Stimulated activated CD8-positive, alpha-beta memory T cell treated with anti-CD3 and anti-CD28 coated beads, Interleukin-12 subunit alpha, Interleukin-12 subunit beta, amount 100 ng/mL, for 24 hours (primary cell): Measurements from ENCODE around the gene GLP2R.

Experiments
- DNase-seq: peaks from one replicate; pipeline ENCODE4 v3.0.0-alpha.2; 2020; ENCODE audit errors: extremely low read depth

The GLP2R gene

GRCh38 chr17:9813166-9813565 is 12.6 kb upstream of the GLP2R start:
- no peak for DNase-seq

- DNase-seq = no peak
Measured at GRCh38 chr17:9814337-9814945, 11.3 kb upstream of the GLP2R start.

GRCh38 chr17:9816472-9816871 is 9.3 kb upstream of the GLP2R start:
- no peak for DNase-seq

GRCh38 chr17:9817086-9817485 is 8.6 kb upstream of the GLP2R start:
- no peak for DNase-seq

DNA sequence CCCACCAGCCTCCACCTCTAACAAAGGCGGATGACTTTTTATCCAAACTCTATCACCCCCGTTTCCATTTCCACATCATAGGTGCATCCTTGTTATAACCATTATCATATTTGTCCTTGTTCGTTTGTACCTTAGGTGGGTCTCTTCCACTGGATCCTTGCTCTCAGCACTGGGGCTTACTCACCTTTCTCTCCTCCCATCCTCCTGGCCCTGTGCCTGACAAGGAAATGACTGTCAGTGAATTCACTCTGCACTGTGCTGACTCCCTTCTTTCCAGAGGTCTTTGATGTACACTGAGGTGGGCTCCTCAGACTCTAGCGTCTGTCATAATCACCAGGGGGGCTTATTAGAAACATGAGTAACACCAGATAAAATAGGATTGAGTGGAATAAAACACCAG is 7.0 kb upstream of the GLP2R start:
- no peak for DNase-seq

DNA sequence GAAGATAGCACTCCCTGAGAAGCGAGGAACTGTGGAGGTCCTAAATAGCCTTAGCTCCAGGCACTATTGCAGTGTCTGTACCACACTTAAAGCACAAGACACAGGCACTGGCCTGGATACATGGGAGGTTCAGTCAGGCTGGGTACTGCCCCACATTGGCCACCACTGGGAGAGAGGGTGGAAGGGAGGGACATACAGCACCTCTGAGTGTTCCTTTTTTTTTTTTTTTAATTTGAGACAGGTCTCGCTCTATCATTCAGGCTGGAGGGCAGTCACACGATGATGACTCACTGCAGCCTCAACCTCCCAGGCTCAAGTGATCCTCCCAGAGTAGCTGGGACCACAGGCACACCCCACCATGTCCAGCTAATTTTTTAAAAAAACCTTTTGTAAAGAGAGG is 5.3 kb upstream of the GLP2R start:
- no peak for DNase-seq

- DNase-seq = no peak
Measured at GRCh38 chr17:9821921-9822320, 3.8 kb upstream of the GLP2R start, which contains the start of gene GSG1L2. Gene GSG1L2, minus strand, starts transcription at chr17:9822079. Its CDS starts 8 bp downstream, at chr17:9822071.

- DNase-seq = no peak
Measured at GRCh38 chr17:9824094-9824493, 1.6 kb upstream of the GLP2R start.

DNA sequence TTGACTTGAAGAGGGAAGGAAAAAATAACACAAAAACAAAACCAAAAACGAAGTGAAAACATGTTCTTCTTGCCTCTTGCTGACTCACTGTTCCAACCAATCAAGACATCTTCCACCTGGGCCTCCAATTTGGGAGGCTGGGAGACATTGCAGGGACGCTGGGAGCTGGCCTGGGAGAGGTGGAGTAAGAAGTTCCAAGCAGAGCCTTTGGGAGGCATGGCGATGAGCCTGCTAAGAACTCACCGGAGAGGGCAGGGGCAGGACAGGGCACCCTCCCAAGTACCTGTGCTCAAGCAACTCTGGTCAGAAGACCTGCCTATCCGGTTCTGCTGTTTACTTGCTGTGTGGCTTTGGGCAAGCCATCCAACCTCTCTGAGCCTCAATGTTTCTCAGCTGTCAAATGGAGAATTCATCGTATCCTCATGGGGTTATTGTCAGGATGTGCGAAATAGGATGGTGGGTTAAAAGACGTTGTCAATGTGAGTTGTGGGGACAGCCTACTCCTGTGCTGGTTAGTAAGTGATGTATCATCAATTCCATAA is 856 bp upstream of the GLP2R start:
- no peak for DNase-seq

DNA sequence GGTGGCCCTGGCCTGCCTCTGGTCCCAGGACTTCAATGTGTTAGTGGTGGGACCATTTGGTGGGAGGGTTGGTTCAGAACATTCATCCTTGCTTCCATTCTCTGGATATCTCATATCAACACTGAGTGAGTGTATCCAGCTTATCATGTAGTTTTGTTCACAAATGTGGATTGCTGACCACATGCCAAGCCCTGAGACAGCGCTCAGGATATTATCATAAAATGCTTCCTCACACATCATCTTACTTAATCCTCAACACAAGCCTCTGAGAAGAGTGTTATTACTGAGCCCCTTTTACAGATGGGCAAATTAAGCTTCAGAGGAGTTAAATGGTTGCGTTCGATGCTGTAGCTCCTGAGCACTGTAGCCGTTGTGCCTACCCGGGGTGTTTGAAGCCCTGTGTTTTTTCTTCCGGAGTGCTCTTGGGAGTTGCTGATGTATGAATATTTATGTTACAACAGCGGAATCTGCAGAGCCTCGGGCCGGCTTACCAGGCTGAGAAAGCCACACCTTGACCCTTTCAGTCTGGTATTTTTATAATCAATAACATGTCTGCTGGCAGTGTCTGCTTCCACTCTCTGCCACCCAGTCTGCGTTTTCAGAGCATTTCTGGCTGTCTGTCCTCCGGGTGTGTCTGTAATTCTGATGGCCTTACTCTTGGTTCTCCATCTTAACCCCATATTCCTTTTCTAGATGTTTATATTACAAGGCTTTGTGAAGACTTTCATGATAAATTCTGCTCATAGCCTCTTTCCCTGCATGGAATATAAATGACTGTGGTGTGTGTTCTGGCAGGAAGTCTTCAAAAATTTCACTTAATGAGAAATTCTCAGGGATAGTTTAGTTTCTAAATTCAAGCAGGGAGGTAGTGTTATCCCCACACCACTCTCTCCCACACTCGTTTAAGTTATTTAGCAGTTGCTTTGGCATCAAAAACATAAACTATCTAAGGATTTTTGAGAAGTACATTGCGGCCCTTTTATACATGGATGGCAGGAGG is 2.9 kb downstream of the GLP2R start:
- DNase-seq = no peak

GRCh38 chr17:9829343-9829742 is 3.6 kb downstream of the GLP2R start:
- no peak for DNase-seq

- no peak for DNase-seq
Measured at GRCh38 chr17:9830711-9831110, 5.0 kb downstream of the GLP2R start.

GRCh38 chr17:9833922-9834321 is 8.2 kb downstream of the GLP2R start:
- no peak for DNase-seq

DNA sequence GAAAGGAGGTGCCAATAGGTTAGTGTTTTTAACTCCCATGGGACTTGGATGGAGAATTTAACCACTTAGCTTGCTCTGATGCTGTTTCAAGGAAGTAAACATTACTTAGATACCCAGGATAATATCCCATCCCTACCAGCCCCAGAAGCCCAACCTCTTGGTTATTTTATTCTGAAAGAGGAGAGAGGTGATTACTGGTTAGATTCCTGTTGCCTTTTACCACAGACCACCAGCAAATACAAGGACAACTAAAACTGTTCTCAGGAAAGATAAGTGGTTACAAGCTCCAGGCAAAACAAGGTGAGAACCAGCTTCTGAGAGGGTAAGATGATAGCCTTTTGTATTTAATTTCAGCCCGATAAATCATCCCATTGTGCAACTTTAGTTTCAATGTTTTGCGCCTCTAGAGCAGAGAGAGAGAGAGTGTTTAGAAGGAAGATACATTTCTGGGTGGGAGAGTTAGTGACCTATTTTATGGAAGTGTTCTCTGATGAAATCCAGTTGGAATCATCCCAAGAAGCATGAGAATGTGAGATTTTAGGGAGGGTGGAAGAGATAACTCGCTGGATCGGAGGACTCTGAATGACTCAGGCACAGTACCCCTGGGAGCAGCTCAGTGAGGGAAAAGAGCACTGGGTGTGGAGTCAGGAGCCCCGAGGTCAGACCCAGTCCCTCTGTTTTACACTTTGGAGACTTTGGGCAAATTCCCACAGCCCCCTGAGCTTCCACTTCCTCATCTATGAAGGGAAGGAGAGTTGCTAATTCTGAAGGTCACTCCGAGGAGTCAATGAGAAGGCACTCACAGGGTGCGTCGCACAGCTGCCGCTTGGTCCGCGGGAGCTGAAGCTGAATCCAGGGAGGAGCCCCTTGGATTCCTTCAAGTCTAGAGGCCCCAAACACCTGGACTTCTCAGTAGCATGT is 12.1 kb downstream of the GLP2R start:
- DNase-seq = no peak

- DNase-seq = no peak
Measured at GRCh38 chr17:9839433-9839832, 13.7 kb downstream of the GLP2R start.

DNA sequence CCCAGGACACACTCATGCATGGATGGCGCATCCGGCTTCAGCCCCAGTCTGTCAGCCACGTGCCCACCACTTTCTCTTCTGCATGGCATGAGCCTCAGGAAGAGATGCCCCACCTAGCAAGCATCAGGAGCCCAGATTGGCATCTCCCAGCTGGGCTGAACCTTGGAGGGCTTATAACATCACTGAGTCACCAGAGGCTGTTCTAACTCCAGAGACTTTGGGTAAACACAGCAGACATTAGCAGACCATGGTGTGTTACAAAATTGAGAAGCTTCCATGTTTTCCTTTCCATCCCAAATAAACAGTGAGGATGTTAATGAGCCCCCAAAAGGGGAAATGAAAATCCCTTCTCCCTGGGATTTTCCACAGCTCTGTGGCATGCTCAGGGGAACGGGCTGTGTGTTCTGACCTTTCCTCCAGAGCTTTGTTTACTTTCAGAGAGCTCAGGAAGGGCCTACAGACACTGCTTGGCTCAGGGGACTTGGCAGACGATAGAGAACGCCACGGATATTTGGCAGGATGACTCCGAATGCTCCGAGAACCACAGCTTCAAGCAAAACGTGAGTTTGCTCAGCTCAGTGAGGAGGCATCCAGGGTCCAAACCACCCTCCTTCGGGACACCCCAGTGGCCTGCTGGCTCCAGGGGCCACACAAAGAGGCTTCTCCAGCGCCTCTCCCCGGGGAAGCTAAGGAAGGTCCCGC is 16.5 kb downstream of the GLP2R start:
- DNase-seq = no peak

DNA sequence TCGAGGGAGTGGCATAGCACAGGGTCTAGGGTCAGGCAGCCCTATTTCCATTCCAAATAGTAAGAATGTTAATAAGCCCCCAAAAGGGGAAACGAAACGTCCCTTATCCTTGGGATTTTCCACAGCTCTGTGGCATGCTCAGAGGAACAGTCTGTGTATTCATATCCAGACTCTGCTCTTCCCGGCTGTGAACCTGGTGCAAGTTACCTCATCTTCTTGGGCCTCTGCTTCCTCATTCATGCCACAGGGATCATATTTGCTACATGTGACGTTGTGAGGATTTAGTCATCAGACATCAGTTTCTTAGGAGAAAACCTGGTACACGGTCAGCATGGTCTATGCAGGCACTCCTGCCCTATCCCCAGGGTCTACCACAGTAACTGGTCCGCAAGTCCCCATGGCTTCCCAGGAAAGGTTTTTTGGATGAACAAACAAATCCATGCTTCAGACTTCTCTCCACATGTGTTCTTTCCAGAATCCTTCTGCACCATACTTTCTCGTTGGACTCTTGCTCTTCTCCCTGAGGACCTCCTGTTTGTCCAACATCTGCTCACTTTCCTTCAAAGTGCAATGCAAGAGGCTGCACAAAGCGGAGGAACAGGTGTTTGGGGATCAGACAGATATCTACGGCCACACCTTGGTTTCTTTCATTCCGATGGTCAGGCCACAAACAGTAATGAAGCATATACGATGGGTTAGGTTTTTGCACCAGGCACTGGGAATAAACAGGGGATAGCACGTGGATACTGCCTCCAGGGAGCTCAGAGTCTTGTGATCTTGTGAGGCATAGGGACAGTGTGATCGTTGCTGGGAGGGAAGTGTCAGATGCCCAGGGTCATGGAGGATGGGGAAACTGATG is 17.7 kb downstream of the GLP2R start:
- no peak for DNase-seq

DNA sequence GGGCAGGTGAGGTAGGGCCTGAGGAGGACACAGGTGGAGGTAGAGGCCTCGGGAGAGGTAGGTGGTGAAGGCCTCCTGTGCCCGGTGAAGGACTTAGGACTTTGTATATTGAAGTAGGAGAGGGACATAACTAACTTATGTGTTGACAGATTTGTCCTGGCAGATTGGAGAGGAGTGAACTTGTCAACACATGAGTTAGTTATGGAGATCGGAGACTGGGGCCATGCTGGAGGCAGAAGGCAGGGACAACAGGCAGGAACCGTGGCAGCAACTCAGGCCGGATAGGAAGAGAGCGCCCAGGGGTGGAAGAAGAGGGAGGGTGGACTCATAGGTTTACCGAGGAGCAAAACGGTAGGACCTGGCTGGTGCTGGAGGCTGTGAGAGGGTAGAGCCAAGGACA is 18.4 kb downstream of the GLP2R start:
- no peak for DNase-seq

DNA sequence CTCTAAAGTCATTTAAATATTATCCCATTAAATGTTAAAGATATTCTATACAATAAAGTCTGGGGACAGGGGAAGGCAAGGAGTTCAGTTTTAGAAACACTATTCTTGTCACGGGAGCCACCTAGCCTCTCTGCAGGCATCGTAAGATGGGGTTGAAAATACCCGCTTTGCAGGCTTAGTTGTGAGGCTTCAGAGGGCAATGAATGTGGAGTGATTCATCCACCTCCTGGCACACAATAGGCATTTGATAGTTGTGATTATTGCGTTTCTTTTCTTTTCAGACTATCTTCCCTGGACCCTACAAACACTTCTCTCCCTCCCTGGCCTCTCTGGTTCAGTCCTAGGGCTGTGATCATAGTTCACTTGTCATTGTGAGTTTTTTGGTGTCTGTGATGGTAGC is 19.6 kb downstream of the GLP2R start:
- no peak for DNase-seq

GRCh38 chr17:9850151-9850550 is 24.4 kb downstream of the GLP2R start:
- no peak for DNase-seq
